ENCODE results near the gene UQCC5. TPM values are rescaled to one million over a fixed set of nuclear protein-coding genes. Genes with fewer than 3 reads are reported as not detected.

UQCC5 gene, protein sequence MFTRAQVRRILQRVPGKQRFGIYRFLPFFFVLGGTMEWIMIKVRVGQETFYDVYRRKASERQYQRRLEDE
- 14.6 TPM for total RNA-seq

DNA sequence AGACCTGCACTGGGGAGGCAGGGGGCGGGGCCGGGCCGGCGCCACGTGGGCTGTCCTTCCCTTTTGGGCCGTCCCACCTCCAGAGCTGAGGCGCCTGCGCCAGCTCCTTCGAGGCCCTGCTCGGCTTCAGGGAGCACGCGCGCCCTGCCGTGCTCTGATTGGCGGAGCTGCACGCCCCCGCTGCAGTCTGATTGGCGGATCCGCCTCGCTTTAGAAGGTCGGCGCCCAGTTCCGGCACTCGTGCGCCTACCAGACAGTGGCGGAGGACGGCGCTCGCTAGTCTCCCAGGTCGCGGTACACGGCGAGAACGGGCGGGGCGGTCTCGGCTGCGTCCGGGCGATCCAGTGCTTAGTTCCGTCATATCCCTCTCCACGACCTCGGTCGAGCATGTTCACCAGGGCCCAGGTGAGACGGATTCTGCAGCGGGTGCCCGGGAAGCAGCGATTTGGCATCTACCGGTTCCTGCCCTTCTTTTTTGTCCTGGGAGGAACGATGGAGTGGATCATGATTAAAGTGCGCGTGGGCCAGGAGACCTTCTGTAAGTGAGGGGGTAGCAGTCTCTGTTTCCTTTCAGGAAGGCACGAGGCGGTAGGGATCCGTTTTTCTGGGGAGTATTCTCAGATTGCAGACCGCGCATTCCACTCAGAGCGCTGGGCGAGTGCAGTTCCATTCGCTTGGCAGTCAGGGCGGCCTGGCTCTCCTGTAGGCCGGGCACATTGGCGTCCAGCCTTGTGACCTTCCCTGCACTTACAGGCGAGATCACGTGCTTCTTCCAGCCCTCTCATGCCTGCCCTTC, at the start of gene UQCC5:
Gene UQCC5 (plus strand): TSS at position 237 of the 796 bp plus-strand sequence. CDS start 151 bp downstream, at position 388.
- peak; percentile 98 for DNase-seq (ENCODE audit: low spot score)

DNA sequence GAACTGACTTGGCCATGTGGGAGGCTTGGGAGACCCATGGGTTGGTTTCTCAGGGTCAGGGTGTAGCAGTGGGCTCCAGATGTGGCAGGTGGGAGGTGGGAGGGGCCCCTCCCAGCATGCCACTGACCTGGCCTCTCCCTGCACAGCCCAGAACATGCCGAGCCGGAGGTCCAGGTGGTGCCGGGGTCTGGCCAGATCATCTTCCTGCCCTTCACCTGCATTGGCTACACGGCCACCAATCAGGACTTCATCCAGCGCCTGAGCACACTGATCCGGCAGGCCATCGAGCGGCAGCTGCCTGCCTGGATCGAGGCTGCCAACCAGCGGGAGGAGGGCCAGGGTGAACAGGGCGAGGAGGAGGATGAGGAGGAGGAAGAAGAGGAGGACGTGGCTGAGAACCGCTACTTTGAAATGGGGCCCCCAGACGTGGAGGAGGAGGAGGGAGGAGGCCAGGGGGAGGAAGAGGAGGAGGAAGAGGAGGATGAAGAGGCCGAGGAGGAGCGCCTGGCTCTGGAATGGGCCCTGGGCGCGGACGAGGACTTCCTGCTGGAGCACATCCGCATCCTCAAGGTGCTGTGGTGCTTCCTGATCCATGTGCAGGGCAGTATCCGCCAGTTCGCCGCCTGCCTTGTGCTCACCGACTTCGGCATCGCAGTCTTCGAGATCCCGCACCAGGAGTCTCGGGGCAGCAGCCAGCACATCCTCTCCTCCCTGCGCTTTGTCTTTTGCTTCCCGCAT, 49.2 kb upstream of the UQCC5 start:
- DNase-seq (ENCODE audit: low spot score), result no peak

DNA sequence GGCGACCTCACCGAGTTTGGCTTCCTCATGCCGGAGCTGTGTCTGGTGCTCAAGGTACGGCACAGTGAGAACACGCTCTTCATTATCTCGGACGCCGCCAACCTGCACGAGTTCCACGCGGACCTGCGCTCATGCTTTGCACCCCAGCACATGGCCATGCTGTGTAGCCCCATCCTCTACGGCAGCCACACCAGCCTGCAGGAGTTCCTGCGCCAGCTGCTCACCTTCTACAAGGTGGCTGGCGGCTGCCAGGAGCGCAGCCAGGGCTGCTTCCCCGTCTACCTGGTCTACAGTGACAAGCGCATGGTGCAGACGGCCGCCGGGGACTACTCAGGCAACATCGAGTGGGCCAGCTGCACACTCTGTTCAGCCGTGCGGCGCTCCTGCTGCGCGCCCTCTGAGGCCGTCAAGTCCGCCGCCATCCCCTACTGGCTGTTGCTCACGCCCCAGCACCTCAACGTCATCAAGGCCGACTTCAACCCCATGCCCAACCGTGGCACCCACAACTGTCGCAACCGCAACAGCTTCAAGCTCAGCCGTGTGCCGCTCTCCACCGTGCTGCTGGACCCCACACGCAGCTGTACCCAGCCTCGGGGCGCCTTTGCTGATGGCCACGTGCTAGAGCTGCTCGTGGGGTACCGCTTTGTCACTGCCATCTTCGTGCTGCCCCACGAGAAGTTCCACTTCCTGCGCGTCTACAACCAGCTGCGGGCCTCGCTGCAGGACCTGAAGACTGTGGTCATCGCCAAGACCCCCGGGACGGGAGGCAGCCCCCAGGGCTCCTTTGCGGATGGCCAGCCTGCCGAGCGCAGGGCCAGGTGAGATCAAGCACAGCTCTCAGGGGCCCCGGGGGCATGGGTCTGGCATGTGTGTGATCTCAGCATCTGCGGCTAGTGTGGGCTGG, 48.4 kb upstream of the UQCC5 start:
- no peak for DNase-seq (ENCODE audit: low spot score)

DNA sequence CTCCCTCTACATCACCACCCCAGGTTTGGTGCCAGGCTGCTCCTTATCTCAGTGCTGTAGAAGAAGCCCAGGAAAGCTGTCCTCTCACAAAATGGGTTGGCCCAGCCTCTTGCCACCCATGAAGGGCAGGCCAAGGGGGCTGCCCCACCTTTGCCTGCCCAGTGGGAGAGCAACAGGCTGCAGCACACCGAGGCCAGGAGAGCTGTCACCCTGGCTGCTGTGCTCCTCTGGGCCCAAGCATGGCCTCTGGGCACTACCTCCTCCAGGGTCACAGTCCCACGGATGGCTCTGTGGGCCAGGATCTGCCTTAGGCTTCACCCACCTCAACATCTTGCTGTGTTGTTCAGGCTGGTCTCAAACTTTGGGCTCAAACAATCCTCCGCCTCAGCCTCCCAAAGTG, 47.7 kb upstream of the UQCC5 start:
- DNase-seq (ENCODE audit: low spot score), result no peak

DNA sequence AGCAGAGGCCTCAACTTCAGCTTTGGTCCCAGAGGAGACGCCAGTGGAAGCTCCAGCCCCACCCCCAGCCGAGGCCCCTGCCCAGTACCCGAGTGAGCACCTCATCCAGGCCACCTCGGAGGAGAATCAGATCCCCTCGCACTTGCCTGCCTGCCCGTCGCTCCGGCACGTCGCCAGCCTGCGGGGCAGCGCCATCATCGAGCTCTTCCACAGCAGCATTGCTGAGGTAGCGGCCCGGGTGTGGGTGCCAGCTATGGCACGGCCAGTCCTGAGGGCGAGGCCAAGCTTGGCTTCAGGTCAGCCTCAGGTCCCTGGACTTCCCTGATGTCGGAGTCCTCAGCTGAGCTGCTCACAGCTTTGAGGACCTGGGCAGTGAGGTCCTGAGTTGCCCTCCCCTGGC, 47.0 kb upstream of the UQCC5 start:
- DNase-seq (ENCODE audit: low spot score), result no peak

DNA sequence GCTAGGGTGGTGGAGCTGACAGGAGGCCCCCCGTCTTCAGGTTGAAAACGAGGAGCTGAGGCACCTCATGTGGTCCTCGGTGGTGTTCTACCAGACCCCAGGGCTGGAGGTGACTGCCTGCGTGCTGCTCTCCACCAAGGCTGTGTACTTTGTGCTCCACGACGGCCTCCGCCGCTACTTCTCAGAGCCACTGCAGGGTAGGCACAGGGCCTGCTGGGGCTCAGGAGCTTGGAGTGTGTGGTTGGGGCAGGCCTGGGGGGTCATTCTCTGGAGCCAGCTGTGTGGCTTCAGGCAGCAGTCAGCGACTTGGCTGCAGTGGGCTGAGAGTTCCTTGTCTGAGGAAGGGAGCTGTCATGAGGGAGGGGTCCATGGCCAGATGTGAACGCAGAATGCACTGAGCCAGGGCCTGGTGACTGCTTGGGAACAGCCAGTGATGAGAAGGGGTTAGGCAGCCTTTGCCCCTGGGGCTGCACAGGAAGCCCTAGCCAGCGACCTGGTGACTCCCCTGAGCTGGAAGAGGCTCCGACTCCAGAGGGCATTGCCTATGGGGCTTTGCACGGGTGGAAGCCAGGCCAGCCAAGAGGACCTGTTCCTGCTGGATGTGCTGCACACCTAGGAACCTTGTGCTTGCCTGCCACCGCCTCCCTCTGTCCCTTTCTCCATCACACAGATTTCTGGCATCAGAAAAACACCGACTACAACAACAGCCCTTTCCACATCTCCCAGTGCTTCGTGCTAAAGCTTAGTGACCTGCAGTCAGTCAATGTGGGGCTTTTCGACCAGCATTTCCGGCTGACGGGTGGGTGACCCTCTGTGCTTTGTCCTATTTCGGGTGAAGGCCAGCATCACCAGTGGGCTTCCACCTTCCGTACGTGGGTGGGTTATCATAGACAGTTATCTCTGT, 46.1 kb upstream of the UQCC5 start:
- DNase-seq (ENCODE audit: low spot score), result no peak

DNA sequence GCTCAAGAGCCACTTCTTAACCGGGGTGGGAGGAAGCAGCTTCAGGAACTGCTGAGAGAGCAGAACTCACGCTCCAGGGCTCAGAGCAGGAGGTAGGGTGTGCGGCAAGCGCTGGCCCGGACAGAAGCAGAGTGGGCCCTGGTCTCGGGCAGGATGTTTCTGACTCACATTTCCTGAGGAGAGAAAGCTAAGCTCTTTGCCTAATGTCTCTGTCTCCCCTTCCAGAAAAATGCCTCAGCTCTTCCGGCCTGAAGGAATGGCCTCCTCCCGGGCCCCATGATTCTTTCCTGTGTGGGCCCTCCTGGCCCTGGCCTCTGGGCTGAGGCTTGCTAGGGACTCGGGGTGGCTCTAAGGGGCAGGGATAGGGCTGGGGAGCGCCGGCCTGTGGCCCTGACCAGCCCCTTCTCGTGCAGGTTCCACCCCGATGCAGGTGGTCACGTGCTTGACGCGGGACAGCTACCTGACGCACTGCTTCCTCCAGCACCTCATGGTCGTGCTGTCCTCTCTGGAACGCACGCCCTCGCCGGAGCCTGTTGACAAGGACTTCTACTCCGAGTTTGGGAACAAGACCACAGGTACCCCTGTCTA, 45.4 kb upstream of the UQCC5 start:
- DNase-seq (ENCODE audit: low spot score), result no peak

DNA sequence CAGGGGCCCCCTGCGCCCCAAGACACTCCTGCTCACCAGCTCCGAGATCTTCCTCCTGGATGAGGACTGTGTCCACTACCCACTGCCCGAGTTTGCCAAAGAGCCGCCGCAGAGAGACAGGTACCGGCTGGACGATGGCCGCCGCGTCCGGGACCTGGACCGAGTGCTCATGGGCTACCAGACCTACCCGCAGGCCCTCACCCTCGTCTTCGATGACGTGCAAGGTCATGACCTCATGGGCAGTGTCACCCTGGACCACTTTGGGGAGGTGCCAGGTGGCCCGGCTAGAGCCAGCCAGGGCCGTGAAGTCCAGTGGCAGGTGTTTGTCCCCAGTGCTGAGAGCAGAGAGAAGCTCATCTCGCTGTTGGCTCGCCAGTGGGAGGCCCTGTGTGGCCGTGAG, 44.3 kb upstream of the UQCC5 start:
- no peak for DNase-seq (ENCODE audit: low spot score)

DNA sequence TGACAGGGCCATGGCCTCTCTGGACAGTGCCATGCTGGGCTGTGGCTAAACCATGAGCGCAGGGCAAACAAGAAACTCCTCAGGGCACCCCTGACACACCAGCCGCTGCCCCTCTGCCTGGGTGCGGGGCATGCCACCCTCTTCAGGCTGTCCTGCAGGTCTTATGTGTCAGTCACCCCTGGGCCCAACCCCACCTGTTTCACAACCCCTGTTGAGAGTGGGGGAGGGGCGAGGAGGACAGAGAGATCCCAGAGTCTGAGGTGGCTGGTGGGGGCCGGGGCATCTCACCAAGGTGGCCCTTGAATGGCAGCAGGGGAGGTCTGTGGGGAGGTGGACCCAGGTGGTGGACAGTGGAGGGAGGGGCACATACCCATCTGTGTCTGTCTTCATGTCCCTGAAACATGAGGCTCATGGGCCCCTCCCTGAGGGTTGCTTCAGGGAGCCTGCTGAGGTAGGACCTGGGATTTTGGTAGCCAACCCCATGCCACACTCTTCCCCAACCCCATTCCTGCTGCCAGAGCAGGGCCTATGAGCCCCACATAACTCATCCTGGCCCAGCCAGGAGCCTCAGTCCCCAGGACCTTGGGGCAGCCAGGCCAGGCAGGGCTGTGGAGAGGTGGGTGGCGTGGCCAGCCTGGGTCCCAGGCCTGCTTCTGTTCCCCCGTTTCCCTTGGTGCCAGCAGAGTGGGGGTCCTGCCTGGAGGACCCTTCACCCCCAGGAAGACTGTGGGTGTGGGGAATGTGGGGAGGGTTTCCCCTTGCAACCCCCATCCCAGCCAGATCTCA, 43.0 kb upstream of the UQCC5 start:
- DNase-seq (ENCODE audit: low spot score), result no peak

DNA sequence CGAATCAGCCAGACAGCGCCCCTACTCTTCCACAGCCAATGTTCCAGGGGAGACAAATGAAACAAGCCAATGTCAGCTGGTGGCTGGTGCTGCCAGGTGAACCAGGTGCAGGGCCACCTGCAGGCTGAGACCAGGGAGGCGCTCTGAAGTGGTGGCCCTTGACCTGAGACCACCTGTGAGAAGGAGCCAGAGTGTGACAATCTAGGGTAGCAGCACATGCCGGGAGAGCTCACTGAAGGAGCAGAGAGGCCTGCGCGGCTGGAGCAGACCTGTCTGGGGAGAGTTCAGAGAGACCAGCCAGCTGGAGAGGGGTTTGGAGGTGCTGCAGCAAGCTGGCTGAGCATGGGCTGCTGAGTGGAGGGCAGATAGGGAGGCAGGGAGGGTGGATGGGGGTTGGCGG, 42.0 kb upstream of the UQCC5 start:
- no peak for DNase-seq (ENCODE audit: low spot score)

DNA sequence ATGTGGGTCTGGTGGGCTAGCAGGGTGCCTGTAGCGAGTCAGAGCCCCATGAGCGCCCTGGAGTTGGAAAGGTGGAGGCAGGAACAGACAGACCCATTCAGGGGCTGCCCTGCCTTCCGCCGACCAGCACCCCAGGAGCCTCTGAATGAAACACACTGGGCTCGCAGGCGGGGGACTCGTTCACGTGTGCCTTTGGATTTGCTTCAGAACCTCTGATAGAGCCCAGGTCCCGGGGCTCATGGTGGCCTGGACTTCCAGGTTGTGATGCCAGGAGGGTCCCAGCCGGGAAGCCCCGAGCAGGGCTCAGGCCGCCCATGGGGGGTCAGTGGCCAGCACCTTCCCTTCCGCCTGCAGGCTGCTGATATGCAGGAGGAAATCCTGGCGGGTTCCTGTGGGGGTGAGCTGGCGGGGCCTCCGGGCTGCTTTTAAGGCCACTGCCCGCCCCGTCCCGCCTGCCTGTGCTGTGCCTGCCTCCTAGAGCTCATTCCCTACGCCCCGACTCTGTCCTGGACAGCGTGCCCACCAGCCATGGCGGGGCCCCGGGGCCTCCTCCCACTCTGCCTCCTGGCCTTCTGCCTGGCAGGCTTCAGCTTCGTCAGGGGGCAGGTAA, 41.4 kb upstream of the UQCC5 start, which contains the start of gene STAB1:
Gene STAB1 (plus strand): TSS at position 453 of the 610 bp plus-strand sequence. CDS start 76 bp downstream, at position 529.
- no peak for DNase-seq (ENCODE audit: low spot score)

DNA sequence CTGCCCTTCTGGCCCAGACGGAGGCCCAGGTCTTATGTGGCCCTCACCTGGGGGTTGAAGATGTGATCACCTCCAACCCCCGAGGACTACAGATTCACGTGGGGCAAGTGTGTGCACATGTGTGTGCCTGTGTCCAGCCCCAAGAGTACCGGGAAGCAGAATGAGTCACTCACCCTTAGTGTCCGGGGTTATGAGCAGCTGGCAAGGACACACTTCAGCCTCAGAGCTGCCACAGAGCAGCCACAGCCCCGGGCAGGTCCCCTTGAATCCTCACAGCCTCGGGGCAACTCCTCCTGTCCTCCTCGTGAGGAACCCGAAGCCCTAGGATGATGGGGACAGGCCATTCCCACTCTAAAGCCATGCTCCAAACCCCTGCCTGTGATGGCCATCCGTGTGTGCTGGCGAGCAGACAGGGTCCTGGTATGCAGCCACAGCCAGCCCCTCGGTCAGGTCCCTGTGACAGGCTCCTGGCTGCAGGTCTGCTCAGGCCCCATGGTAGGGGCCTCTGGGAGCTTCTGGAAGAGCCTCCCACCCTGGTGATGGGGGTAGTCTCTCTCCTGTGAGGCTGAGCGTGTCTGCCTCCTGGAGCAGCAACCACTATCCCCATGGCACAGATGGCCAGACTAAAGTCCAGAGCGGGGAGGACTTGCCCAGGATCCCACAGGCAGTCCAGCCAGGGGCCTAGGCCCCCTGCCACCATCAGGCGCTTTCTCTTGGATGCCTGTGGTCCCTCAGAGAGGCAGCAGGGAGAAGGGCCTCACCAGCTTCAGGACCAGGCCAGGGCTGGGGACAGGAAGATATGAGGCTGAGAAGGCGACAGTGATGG, 40.4 kb upstream of the UQCC5 start:
- DNase-seq (ENCODE audit: low spot score), result no peak

DNA sequence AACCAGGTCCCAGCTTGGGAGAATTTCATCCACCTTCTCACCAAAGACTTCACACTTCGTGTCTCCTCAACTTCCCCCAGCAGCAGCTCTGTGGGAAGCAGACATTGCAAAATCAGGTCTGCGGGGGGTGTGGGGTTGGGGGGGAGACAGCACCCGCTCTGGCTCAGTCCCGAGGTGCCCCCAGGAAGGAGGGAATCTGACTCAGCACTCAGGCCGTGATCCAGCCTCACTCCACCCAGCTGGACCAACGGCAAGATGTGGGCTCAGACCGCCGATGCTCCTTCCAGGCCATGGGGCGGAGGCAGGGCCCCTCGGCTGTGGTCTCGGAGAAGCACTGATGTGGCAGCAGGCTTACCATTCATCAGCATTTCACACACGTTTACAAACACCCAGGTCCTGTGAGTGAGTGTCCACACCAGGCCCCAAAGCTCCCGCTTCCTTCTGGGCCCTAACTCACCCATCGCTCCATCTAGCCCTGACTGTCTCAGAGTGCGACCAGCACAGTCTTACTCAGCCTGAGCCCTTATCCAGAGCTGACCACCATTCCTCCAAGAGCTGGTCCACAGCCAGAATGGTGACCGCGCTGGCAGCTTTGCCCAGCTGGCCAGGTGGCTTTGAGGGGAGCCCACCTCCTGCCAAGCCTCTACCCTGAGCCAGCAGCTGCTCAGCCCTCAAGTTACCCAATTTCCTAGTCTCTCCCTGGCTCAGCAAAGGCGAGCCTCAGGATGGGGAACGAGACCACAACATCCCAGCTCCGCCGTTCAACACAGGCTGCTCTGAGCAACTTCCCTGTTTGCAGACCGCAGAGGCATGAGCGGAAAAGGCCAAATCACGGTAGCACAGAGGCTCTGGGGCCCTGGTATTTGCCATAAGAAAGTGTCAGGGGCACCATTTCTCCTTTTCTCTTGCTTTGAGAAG, 38.0 kb upstream of the UQCC5 start:
- peak; percentile 47 for DNase-seq (ENCODE audit: low spot score)

DNA sequence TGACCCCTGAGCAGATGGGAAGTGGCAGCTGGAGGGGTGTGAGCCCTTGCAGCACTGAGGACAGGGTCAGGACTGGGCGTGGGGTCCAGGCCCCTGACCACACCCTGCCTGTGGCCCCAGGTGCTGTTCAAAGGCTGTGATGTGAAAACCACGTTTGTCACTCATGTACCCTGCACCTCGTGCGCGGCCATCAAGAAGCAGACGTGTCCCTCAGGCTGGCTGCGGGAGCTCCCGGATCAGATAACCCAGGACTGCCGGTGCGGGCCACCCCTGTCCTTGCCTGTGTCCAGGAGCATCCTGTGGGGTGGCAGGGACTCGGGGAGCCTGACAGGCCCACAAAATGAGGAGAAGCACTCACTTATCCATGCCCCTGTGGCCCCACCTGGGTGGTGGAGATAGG, 35.4 kb upstream of the UQCC5 start:
- DNase-seq (ENCODE audit: low spot score), result no peak

DNA sequence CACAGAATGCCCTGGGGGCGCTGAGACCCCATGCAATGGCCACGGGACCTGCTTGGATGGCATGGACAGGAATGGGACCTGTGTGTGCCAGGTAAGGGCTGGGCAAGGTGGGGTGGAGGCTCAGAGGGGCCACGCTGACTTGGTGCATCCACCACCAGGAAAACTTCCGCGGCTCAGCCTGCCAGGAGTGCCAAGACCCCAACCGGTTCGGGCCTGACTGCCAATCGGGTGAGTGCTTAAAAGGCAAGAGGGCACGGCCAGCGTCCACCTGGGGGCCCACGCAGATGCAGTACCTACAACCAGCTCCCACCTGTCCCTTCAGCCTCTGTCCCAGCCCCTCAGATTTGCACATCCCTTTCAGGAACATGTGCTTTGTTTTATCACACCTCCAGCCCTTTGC, 34.4 kb upstream of the UQCC5 start:
- no peak for DNase-seq (ENCODE audit: low spot score)

DNA sequence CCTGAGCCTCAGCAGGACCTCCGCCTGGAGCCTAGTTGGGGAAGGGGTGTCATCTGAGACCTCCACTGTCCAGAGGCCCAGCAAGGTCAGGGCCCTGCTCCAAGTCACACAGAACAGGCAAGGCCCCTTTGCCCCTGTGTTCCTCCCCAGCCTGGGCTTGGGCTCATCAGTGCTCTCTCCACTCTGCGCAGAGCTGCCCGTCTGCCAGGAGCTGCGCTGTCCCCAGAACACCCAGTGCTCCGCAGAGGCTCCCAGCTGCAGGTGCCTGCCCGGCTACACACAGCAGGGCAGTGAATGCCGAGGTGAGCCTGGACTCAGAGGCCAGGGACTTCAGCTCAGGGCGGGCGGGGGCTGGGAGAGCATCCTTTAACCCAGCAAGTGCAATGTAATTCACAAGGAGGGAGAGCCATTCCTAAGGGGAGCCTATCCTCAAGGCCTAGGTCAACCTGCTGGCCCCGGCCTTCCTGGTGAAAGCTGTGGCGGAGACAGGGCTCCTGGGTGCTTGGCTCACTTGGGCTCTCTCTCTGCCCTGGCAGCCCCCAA, 33.5 kb upstream of the UQCC5 start:
- DNase-seq (ENCODE audit: low spot score), result no peak
